Measurements from ENCODE around the gene EPM2AIP1.

- no peak for TF ChIP-seq POLR2AphosphoS5 (IDR thresholded peaks at IDR 0.05)
- no peak for TF ChIP-seq CTCF (IDR thresholded peaks at IDR 0.05)
- no peak for TF ChIP-seq EP300 (IDR thresholded peaks at IDR 0.05)
- TF ChIP-seq POLR2A (IDR thresholded peaks at IDR 0.05): no peak
Observed at GRCh38 chr3:36969540-36970432, 23.1 kb downstream of the EPM2AIP1 start.

All from suprapubic skin (tissue), 4 donors.